ENCODE measurements around the gene LMBR1L. TPM values are rescaled to one million over a fixed set of nuclear protein-coding genes. Genes with fewer than 3 reads are reported as not detected.

The LMBR1L gene
- total and polyA plus RNA-seq, 2 of the 13 experiments (the other 11 are each of a cell fraction or from before 2014, with no cell fraction given) = 12.2 to 65.9 TPM

GRCh38 chr12:49110464-49111155 lies at the start of gene LMBR1L (continued):
- TF ChIP-seq ATF7 (IDR thresholded peaks at IDR 0.05) (no peak), ATF7 (CRISPR knock-in tag; IDR thresholded peaks at IDR 0.05) (no peak), KIAA2018 (CRISPR knock-in tag; IDR thresholded peaks at IDR 0.05; ENCODE audit: borderline replicate concordance) (no peak), NR0B2 (CRISPR knock-in tag; IDR thresholded peaks at IDR 0.05) (no peak), HOXA5 (CRISPR knock-in tag; IDR thresholded peaks at IDR 0.05) (peak; percentile 61), POLR2AphosphoS2 (IDR thresholded peaks at IDR 0.05; ENCODE audit: low read depth, low read length) (no peak), KDM1A (CRISPR knock-in tag; IDR thresholded peaks at IDR 0.05) (no peak), ZNF253 (CRISPR knock-in tag; IDR thresholded peaks at IDR 0.05; ENCODE audit: borderline replicate concordance) (no peak), ZZZ3 (CRISPR knock-in tag; IDR thresholded peaks at IDR 0.05; ENCODE audit: borderline replicate concordance) (no peak), ZMYM3 (CRISPR knock-in tag; IDR thresholded peaks at IDR 0.05) (no peak), EEA1 (CRISPR knock-in tag; IDR thresholded peaks at IDR 0.05; ENCODE audit: borderline replicate concordance) (no peak), ZSCAN22 (CRISPR knock-in tag; IDR thresholded peaks at IDR 0.05) (no peak), ZBTB37 (CRISPR knock-in tag; IDR thresholded peaks at IDR 0.05) (no peak), ZNF10 (CRISPR knock-in tag; IDR thresholded peaks at IDR 0.05; ENCODE audit: borderline replicate concordance, low read depth) (no peak), ZNF644 (CRISPR knock-in tag; IDR thresholded peaks at IDR 0.05; ENCODE audit: low read depth) (0 out of 2 replicates have a peak, but pooled peaks have one; percentile 5), ZNF124 (CRISPR knock-in tag; IDR thresholded peaks at IDR 0.05) (0 out of 2 replicates have a peak, but pooled peaks have one; percentile 24), THAP11 (CRISPR knock-in tag; IDR thresholded peaks at IDR 0.05) (peak; percentile 59; the same call in 1 of the 2 replicates), ZUFSP (CRISPR knock-in tag; IDR thresholded peaks at IDR 0.05; ENCODE audit: borderline replicate concordance) (no peak), ZNF777 (CRISPR knock-in tag; IDR thresholded peaks at IDR 0.05) (peak; percentile 48; the same call in 1 of the 2 replicates)
